ENCODE measurements around the gene PTPDC1. TPM values are rescaled to one million over a fixed set of nuclear protein-coding genes. Genes with fewer than 3 reads are reported as not detected.

PTPDC1 gene
- total and polyA plus RNA-seq, 2 donors (not counting 1 experiment from before 2014, with no cell fraction given): 3.7 to 9.8 TPM

- Histone ChIP-seq H3K4me2 (replicated peaks; ENCODE audit: low read depth, low read length, poor library complexity, severe bottlenecking) (peak overlapping the region; percentile 59), H3K9me3 (ENCODE audit: control extremely low read depth in 1 of 3, control insufficient read depth in 2 of 3, insufficient read depth in 1 of 3, low read length in 2 of 3) (peaks cover 0 to 7% (median 0%) of the 10 kb centered on the region in 3 donors), H3K79me2 (ENCODE audit: control insufficient read depth, insufficient read depth, low read length) (no peaks in the 10 kb centered on the region), H3K27me3 (replicated peaks in 1 of 4; ENCODE audit: control extremely low read depth in 1 of 4, control insufficient read depth in 3 of 4, insufficient read depth in 4 of 4, low read length in 3 of 4) (no peaks in the 10 kb centered on the region), H3K36me3 (replicated peaks in 1 of 2; ENCODE audit: control extremely low read depth in 1 of 2, control insufficient read depth in 1 of 2, extremely low read depth in 1 of 2, insufficient read depth in 2 of 2, low read length in 1 of 2) (no peaks in the 10 kb centered on the region), H3K4me3 (ENCODE audit: control extremely low read depth in 1 of 5, extremely low read depth in 1 of 5, insufficient read depth in 1 of 5, low read depth in 2 of 5, low read length in 4 of 5) (no peak overlapping the region), H3K4me1 (ENCODE audit: control insufficient read depth in 2 of 2, insufficient read depth in 2 of 2, low read length in 2 of 2) (peaks cover 40 to 43% of the 10 kb centered on the region in 2 donors), H2AFZ (ENCODE audit: insufficient read depth, low read depth, low read length, poor library complexity, severe bottlenecking) (no peak overlapping the region), H3K27ac (ENCODE audit: low read length in 2 of 2) (no peak overlapping the region), H4K20me1 (ENCODE audit: control insufficient read depth, insufficient read depth, low read length, poor library complexity, severe bottlenecking) (no peaks in the 10 kb centered on the region), H3K9ac (ENCODE audit: low read length) (no peak overlapping the region)
- Mint-ChIP-seq H3K27me3 (no peaks in the 10 kb centered on the region), H3K27ac (no peak overlapping the region), H3K4me1 (peaks cover 60% of the 10 kb centered on the region), H3K4me3 (peak overlapping the region; percentile 19), H3K9me3 (ENCODE audit: insufficient read depth) (peaks cover 5% of the 10 kb centered on the region)
- ATAC-seq (ENCODE audit: low read depth): no peak
- DNase-seq: no peak
- intact Hi-C loops (cut with micrococcal nuclease): no loop called here
- CTCF ChIA-PET: no interaction called here
- 92% methylated on average over 6 of the region's 11 CpGs for WGBS (ENCODE audit: insufficient coverage)
- POLR2A ChIA-PET: no interaction called here
- TF ChIP-seq CTCF (IDR thresholded peaks at IDR 0.05) (no peak), EZH2 (IDR thresholded peaks at IDR 0.05; ENCODE audit: borderline replicate concordance, insufficient read depth, low read depth, low read length, poor library complexity, severe bottlenecking) (no peak)
These were observed 66.8 kb downstream of the PTPDC1 start for GRCh38 chr9:94150890-94151650.

- H3K9me3 Mint-ChIP-seq (ENCODE audit: insufficient read depth): peaks cover 5% of the 10 kb centered on the region
- H3K27ac Mint-ChIP-seq: peak overlapping the region; percentile 88
- Histone ChIP-seq H3K79me2 (ENCODE audit: control insufficient read depth, insufficient read depth, low read length) (no peaks in the 10 kb centered on the region), H3K9me3 (ENCODE audit: control extremely low read depth in 1 of 3, control insufficient read depth in 2 of 3, insufficient read depth in 1 of 3, low read length in 2 of 3) (peaks cover 0 to 7% (median 0%) of the 10 kb centered on the region in 3 donors), H3K36me3 (replicated peaks in 1 of 2; ENCODE audit: control extremely low read depth in 1 of 2, control insufficient read depth in 1 of 2, extremely low read depth in 1 of 2, insufficient read depth in 2 of 2, low read length in 1 of 2) (no peaks in the 10 kb centered on the region), H4K20me1 (ENCODE audit: control insufficient read depth, insufficient read depth, low read length, poor library complexity, severe bottlenecking) (no peaks in the 10 kb centered on the region), H3K4me2 (replicated peaks; ENCODE audit: low read depth, low read length, poor library complexity, severe bottlenecking) (peak overlapping the region; percentile 62), H3K9ac (ENCODE audit: low read length) (peak overlapping the region; percentile 9), H3K27me3 (replicated peaks in 1 of 4; ENCODE audit: control extremely low read depth in 1 of 4, control insufficient read depth in 3 of 4, insufficient read depth in 4 of 4, low read length in 3 of 4) (no peaks in the 10 kb centered on the region), H3K27ac (ENCODE audit: low read length in 2 of 2) (peak overlapping the region; percentile 57 to 70), H3K4me3 (ENCODE audit: control extremely low read depth in 1 of 5, extremely low read depth in 1 of 5, insufficient read depth in 1 of 5, low read depth in 2 of 5, low read length in 4 of 5) (no peak overlapping the region), H2AFZ (ENCODE audit: insufficient read depth, low read depth, low read length, poor library complexity, severe bottlenecking) (peak overlapping the region; percentile 51), H3K4me1 (ENCODE audit: control insufficient read depth in 2 of 2, insufficient read depth in 2 of 2, low read length in 2 of 2) (peaks cover 51 to 54% of the 10 kb centered on the region in 2 donors)
- H3K4me3 Mint-ChIP-seq: peak overlapping the region; percentile 74
- no peaks in the 10 kb centered on the region for H3K27me3 Mint-ChIP-seq
- intact Hi-C loops (cut with micrococcal nuclease): no loop called here
- ChIA-PET POLR2A (no interaction called here), CTCF (interaction anchor here (1.0 to 2.2 kb wide), 2 partner anchors 59 to 90 kb away, joined by 3 to 9 read pairs; no protein-coding TSS in a partner anchor)
- peak; percentile 81 for ATAC-seq (ENCODE audit: low read depth)
- WGBS (ENCODE audit: insufficient coverage): no CpG with 5 or more reads among the region's 1 CpG
- TF ChIP-seq EZH2 (IDR thresholded peaks at IDR 0.05; ENCODE audit: borderline replicate concordance, insufficient read depth, low read depth, low read length, poor library complexity, severe bottlenecking): no peak
- TF ChIP-seq CTCF (IDR thresholded peaks at IDR 0.05): no peak
- DNase-seq: peak; percentile 60
- H3K4me1 Mint-ChIP-seq: peaks cover 61% of the 10 kb centered on the region
These were observed 69.6 kb downstream of the PTPDC1 start for GRCh38 chr9:94153905-94154304.
